HG03432 (cell line): Measurements from ENCODE around the gene LTF.

Experiments
- ATAC-seq: cut with Tn5 transposase; IDR thresholded peaks from one replicate; pipeline ENCODE4 v1.9.1; 2021; ENCODE audit warnings: mild to moderate bottlenecking, moderate library complexity; ENCODE audit not compliant: unreplicated experiment

Gene LTF

GRCh38 chr3:46470831-46471230 is 6.1 kb upstream of the LTF start:
- no peak for ATAC-seq

- ATAC-seq, result no peak
Observed at GRCh38 chr3:46469680-46470357, 5.1 kb upstream of the LTF start.

DNA sequence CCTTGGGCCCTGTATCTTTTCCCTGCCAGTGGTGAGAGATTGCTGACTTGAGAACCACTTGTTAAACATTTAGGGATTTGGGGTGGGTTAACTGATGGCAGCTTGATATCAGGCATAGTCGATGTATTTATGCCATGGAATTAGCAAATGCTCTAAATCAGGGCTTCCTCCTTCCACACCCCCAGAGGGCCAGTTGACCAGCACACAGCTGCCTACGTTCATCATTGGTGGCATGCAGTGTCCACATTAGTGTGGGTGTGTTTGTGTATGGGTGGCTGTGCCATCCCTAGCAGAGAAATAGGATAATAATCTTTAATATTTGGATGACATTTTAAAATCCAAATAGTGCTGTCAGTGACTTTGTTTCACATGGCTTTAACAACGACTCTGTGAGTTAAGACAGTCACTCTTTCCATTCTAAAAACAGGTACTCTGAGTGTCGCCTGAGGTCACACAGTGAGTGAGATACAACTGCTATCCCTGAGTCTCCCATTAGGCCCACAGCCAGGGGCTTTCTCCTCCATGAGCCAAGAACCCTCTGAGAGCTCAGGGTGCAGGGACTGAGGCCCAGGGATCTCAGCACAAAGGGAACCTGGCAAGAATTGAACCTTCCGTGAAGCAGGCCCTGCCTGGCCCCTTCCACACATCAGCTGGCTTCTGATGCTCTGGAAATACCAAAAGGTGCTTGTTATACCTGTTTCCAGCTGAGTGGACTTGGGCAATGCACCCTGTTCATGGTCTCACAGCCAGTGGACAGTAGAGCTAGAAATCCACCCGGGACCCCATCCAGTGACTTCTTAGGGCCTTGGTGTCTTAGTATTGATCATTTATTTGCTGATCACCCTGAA is 4.3 kb upstream of the LTF start:
- ATAC-seq, result no peak

- no peak for ATAC-seq
Observed at GRCh38 chr3:46467562-46467961, 2.9 kb upstream of the LTF start.

GRCh38 chr3:46466871-46467403 is 2.2 kb upstream of the LTF start:
- no peak for ATAC-seq

DNA sequence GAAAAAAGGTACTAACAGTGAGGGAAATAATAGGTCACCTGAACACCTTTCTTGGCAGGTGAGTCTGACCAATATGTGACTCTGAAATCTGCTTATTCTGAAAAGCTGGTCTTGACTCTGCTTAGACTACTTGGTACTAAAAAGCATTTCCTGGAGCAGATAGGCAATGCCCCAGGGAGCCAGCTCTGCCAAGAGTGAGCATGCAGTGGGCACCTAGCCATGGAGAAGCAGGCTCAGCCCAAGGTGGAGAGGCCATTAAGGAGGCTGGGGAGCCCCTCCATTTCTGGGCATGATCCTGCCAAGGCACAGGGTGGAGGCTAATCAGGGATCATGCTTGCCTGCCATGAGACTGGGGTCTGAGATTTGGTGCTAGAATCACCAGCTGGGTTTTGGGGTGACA is 1.6 kb upstream of the LTF start:
- ATAC-seq, result no peak

DNA sequence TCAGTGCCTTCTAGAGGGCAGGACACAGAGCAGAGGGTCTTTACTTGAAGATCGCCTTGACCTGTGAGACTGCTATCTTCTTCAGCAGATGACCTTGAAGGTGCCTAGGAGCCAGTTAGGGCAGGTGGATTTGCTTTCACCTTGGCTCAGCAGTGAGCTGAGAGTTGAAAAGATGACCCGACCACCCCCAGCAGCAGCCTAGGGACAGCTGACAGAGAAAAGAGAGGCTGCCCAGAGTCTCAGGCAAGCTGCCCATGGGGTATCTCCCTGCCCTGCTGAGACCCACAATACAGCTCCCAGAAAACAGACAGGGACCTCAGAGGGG is 453 bp upstream of the LTF start:
- ATAC-seq, result no peak

- no peak for ATAC-seq
Observed at GRCh38 chr3:46463868-46464241, 850 bp downstream of the LTF start.

DNA sequence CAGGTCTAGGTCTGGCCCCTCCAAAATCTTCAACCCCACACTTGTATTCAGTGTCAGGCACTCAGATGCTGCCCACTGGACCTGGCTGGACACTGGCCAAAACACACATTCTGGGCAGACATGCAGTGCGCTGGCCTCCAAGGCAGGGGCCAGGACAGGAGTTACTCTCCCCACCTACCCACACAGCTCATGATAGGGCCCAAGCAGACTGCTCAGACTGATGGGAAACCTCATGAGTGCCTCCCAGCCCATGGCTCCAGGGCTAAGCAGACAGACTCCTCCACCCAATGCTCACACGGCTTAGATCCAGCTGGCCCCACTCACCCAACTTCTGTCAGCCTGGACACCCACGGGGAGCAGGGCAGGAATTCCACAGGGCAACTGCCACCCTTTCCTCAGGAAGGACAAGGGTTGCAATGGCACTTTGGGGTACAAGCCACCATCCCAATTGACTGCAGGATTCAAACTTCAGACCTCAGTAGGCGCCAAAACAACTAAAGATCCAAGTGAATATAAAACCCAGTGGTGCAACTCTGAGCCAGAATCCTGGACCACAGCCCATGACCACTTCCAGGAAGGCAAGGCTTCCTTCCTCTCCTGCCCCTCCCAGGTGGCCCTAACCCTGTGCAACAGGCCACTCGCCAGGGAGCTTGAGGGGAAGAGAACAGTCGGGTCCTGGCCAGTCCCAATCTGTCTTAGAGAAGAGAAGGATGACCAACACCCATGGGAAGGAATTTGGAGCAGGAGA is 1.4 kb downstream of the LTF start:
- no peak for ATAC-seq

DNA sequence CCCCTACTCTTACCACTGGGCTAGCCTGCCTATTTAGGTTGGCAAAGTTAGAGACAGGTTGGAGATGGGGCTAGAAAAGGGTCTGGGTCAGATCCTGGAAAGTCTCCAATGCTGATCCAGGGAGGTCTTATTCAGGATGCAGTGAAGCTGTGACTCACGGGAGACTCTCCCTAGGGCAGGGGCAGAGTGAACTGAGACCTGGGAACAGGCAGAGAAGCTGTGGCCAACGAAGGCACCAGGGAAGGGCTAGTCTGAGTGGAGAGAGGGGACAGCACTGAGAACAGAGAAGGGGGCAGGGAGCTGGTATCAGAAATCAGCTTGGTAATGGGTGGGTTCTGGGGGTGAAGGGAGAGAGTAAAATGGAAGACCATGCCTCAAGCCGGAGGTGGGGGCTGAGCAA is 2.2 kb downstream of the LTF start:
- no peak for ATAC-seq

GRCh38 chr3:46462111-46462510 is 2.6 kb downstream of the LTF start:
- ATAC-seq, result no peak

DNA sequence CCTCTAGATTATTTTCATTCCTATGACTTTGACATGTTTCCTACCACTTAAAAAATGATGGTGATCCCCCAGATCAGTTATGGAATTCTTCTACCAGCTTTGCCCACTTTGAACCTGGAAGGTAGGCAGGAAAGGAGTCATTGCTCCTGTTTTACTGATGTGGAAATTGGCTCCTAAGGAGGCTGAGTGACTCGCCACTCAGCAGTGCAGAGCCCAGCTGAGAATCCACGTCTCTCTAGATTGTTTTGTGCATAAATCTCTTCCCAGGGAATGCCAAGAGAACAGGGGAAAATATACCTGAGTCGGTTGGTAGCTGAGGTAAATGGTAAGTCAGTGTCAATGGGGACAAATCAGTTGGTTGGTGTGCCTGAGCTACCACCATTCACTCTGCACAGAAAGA is 4.7 kb downstream of the LTF start:
- ATAC-seq, result no peak

- no peak for ATAC-seq
Observed at GRCh38 chr3:46456118-46456517, 8.6 kb downstream of the LTF start.

DNA sequence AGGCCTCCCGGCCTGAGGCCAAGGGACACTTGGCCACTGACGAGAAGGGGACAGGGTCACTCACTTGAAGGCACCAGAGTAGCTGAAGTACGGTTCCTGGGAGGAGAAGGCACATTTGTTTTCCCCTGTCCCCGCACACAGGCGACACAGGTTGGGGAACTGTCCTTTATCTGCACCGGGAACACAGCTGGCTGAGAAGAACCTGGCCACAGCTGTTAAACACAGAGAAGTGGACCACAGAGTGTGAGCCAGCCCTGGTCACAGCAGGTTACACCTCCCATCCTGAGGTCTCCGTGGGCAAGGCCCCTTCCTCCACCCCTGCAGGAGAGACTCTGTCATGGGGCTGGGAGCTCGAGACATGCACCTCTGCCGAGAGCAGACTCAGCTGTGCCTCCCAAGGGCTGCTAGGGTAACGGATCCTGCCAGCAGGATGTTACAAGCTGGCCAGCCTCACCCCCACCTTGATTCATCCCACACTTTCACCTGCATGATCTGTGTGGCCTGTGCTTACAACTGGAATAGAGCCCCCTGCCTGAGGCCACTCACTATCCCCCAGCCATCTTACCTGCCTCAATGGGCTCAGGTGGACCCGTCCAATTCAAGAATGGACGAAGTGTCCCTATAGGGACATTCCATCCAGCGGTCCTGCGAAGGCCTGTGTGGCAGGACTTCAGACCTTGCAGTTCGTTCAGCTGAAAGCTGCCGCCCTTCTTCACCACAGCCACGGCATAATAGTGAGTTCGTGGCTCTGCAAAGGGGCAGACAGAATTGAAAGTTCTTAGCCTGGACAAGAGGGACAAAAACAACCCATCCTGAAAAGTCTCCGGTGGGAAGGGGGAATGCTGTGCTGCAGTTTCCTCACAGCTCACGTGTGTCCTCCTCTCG is 9.2 kb downstream of the LTF start:
- no peak for ATAC-seq

DNA sequence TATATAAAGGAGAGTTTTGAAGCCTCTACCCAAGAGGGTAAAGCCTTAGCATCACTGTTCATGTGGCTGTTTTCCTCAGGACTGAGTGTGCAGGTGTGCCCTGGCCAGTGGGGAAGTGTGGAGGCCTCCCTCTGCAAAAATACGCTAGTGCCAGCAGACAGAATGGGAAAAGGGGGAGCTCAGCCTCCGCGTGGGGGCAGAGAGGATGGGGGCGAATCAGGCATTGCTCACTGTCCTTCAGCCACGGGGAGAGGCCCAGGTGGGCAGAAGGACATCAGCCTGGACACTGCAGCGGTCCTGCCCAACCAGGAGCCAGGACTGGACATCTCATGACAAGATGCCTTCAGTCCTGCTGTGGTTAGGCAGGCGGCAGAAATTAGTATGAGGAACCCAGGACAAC is 10.1 kb downstream of the LTF start:
- no peak for ATAC-seq

- no peak for ATAC-seq
Observed at GRCh38 chr3:46454209-46454595, 10.5 kb downstream of the LTF start.

GRCh38 chr3:46453526-46454208 is 11.0 kb downstream of the LTF start:
- no peak for ATAC-seq

GRCh38 chr3:46449755-46450552 is 14.8 kb downstream of the LTF start:
- no peak for ATAC-seq

DNA sequence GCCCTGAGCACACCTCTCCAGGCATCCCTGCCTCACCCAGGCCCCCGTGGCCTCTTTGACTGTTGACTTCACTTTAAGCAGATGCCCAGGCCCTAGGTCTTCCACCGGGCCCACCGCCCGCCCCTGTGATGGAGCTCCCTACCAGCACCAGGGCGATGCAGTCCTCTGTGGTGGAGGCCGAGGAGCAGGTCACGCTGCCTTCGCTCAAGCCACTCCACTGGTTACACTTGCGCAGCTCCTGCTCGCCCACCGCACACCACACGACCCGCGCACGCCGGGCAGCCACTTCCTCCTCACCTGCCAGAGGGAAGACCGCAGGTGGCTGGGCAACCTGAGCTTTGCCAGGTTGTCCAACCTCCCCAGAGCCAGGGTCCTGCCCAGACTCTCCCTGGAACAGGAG is 16.0 kb downstream of the LTF start:
- ATAC-seq, result no peak
